ENCODE measurements around the gene WDR38. TPM values are rescaled to one million over a fixed set of nuclear protein-coding genes. Genes with fewer than 3 reads are reported as not detected.

The WDR38 gene
- total and polyA plus RNA-seq, 2 donors (not counting 1 experiment from before 2014, with no cell fraction given) = not detected

DNA sequence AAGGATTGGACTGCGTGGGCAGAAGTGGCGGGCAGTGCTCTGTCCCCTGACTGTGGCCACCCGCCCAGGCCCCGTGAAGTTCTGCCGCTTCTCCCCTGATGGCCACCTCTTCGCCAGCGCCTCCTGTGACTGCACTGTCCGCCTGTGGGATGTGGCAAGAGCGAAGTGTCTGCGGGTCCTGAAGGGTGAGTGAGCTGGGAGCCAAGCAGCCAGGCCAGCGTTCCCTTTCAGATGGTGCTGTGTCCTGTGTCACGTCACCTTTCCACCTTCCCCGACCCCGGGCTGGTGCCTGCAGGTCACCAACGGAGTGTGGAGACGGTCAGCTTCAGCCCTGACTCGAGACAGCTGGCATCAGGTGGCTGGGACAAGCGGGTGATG lies 2.3 kb downstream of the WDR38 start:
- no peak overlapping the region for H3K4me2 ChIP-seq (ENCODE audit: extremely low read depth, insufficient read depth, low read length)
- no peaks in the 10 kb centered on the region for H3K9me3 ChIP-seq (ENCODE audit: control insufficient read depth, insufficient read depth, low read depth, low read length)
- H3K4me3 ChIP-seq (replicated peaks in 1 of 4; ENCODE audit: control extremely low read depth in 1 of 4, insufficient read depth in 1 of 4, low read depth in 3 of 4, low read length in 4 of 4) = no peak overlapping the region

DNA sequence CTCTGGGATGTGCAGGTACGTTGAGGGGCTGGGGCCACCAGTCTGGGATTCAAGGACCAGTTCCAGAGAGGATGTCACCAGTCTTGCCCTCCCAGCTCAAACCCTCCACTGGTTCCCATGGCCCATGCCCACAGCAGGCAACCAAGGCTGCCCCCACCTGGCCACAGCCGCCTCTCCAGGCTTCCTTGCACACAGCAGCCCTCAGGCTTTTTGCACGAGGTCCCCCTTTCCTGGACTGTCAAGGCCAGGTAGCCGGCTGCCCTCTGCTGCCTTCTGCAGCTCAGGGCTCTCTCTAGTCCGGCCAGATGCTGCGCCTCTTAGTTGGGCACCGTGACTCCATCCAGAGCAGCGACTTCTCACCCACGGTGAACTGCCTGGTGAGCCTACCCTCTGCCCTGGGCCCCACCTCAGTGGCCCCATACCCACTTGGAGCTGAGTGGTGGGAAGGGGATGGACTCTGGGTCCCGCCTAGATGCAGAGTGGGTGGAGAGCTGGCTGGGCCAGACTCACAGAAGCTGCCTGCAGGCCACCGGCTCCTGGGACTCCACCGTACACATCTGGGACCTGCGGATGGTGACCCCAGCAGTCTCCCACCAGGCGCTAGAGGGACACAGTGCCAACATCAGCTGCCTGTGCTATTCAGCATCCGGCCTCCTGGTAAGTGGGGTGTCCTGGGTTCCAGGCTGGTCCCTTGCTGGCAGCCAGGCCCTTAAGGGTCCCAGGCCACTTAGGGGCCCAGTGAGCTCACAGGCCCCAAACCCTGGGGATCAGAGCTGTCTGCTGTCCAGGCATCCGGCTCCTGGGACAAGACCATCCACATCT lies 2.9 kb downstream of the WDR38 start:
- H3K27me3 ChIP-seq (ENCODE audit: control insufficient read depth, insufficient read depth, low read length) = no peaks in the 10 kb centered on the region
- DNase-seq (ENCODE audit: low read depth in 2 of 2) = peak in 1 of 2 donors; percentile 23
- peaks cover 6% of the 10 kb centered on the region for H3K4me1 ChIP-seq (ENCODE audit: control insufficient read depth, extremely low read depth, insufficient read depth, low read length)
- H3K9ac ChIP-seq (ENCODE audit: insufficient read depth, low read length) = no peak overlapping the region
- TF ChIP-seq EZH2 (IDR thresholded peaks at IDR 0.05; ENCODE audit: low read length, missing control alignments) = no peak
- TF ChIP-seq, protein P1, sequence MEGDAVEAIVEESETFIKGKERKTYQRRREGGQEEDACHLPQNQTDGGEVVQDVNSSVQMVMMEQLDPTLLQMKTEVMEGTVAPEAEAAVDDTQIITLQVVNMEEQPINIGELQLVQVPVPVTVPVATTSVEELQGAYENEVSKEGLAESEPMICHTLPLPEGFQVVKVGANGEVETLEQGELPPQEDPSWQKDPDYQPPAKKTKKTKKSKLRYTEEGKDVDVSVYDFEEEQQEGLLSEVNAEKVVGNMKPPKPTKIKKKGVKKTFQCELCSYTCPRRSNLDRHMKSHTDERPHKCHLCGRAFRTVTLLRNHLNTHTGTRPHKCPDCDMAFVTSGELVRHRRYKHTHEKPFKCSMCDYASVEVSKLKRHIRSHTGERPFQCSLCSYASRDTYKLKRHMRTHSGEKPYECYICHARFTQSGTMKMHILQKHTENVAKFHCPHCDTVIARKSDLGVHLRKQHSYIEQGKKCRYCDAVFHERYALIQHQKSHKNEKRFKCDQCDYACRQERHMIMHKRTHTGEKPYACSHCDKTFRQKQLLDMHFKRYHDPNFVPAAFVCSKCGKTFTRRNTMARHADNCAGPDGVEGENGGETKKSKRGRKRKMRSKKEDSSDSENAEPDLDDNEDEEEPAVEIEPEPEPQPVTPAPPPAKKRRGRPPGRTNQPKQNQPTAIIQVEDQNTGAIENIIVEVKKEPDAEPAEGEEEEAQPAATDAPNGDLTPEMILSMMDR (conservative IDR thresholded peaks at IDR 0.05 in 1 of 2, IDR thresholded peaks at IDR 0.05 in 1 of 2; ENCODE audit: low read depth in 1 of 2, low read length in 2 of 2) = peak in 1 of 2 donors; percentile 35
- H3K79me2 ChIP-seq (ENCODE audit: control insufficient read depth, insufficient read depth, low read length) = peaks cover 30% of the 10 kb centered on the region
- H3K4me3 ChIP-seq (replicated peaks in 1 of 4; ENCODE audit: control extremely low read depth in 1 of 4, insufficient read depth in 1 of 4, low read depth in 3 of 4, low read length in 4 of 4) = no peak overlapping the region
- no peak overlapping the region for H2AFZ ChIP-seq (ENCODE audit: low read length)
- H4K20me1 ChIP-seq (ENCODE audit: control insufficient read depth, extremely low read depth, insufficient read depth, low read length) = peaks cover 4% of the 10 kb centered on the region
- H3K27ac ChIP-seq (ENCODE audit: insufficient read depth, low read length) = no peak overlapping the region
- H3K9me3 ChIP-seq (ENCODE audit: control insufficient read depth, insufficient read depth, low read depth, low read length) = no peaks in the 10 kb centered on the region
- no peak overlapping the region for H3K4me2 ChIP-seq (ENCODE audit: extremely low read depth, insufficient read depth, low read length)
- peaks cover 36% of the 10 kb centered on the region for H3K36me3 ChIP-seq (ENCODE audit: control insufficient read depth, insufficient read depth, low read length)

More for the DNA sequence above, 2.3 kb downstream of the WDR38 start:
- H3K9ac ChIP-seq (ENCODE audit: insufficient read depth, low read length) = no peak overlapping the region
- peaks cover 6% of the 10 kb centered on the region for H3K4me1 ChIP-seq (ENCODE audit: control insufficient read depth, extremely low read depth, insufficient read depth, low read length)
- no peak overlapping the region for H3K27ac ChIP-seq (ENCODE audit: insufficient read depth, low read length)
- no peaks in the 10 kb centered on the region for H3K27me3 ChIP-seq (ENCODE audit: control insufficient read depth, insufficient read depth, low read length)
- H2AFZ ChIP-seq (ENCODE audit: low read length) = no peak overlapping the region
- DNase-seq (ENCODE audit: low read depth in 2 of 2) = no peak
- peaks cover 32% of the 10 kb centered on the region for H3K36me3 ChIP-seq (ENCODE audit: control insufficient read depth, insufficient read depth, low read length)
- H4K20me1 ChIP-seq (ENCODE audit: control insufficient read depth, extremely low read depth, insufficient read depth, low read length) = peaks cover 3% of the 10 kb centered on the region
- peaks cover 24% of the 10 kb centered on the region for H3K79me2 ChIP-seq (ENCODE audit: control insufficient read depth, insufficient read depth, low read length)
- TF ChIP-seq, protein P1 (conservative IDR thresholded peaks at IDR 0.05 in 1 of 2, IDR thresholded peaks at IDR 0.05 in 1 of 2; ENCODE audit: low read depth in 1 of 2, low read length in 2 of 2) = no peak
- no peak for TF ChIP-seq EZH2 (IDR thresholded peaks at IDR 0.05; ENCODE audit: low read length, missing control alignments)

DNA sequence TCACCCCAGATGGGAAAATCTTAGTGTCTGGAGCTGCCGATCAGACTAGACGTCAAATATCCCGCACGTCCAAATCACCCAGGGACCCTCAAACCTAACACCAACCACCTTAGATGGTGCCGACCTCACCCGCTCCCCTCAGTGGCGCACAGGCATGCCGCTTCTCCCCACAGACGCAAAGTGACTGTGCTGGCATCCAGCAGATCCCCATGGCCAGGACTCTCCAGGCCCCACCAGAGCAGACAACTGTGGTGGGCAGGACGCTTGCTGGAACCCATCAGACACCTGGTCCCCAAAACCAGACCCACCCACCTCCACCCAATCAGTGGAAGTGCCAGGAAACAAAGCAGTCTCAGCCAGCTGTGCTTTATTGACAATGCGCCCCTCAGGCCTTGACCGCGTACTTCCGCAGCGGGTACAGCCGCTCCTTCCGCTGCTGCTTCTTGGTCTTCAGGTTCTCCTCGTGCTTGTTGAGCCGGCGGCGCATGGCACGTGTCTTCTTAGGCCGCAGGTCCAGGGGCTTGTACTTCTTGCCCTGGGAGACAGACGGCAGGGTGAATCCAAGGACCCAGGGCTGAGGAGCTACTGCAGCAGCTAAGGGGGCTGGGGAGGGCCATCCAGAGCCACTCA lies 4.4 kb downstream of the WDR38 start:
- no peaks in the 10 kb centered on the region for H3K9me3 ChIP-seq (ENCODE audit: control insufficient read depth, insufficient read depth, low read depth, low read length)
- H3K9ac ChIP-seq (ENCODE audit: insufficient read depth, low read length) = no peak overlapping the region
- peaks cover 5% of the 10 kb centered on the region for H3K4me1 ChIP-seq (ENCODE audit: control insufficient read depth, extremely low read depth, insufficient read depth, low read length)
- no peak overlapping the region for H3K27ac ChIP-seq (ENCODE audit: insufficient read depth, low read length)
- DNase-seq (ENCODE audit: low read depth in 2 of 2) = no peak
- H2AFZ ChIP-seq (ENCODE audit: low read length) = no peak overlapping the region
- H3K79me2 ChIP-seq (ENCODE audit: control insufficient read depth, insufficient read depth, low read length) = peaks cover 36% of the 10 kb centered on the region
- H4K20me1 ChIP-seq (ENCODE audit: control insufficient read depth, extremely low read depth, insufficient read depth, low read length) = peaks cover 4% of the 10 kb centered on the region
- peaks cover 36% of the 10 kb centered on the region for H3K36me3 ChIP-seq (ENCODE audit: control insufficient read depth, insufficient read depth, low read length)
- H3K4me3 ChIP-seq (replicated peaks in 1 of 4; ENCODE audit: control extremely low read depth in 1 of 4, insufficient read depth in 1 of 4, low read depth in 3 of 4, low read length in 4 of 4) = no peak overlapping the region
- H3K27me3 ChIP-seq (ENCODE audit: control insufficient read depth, insufficient read depth, low read length) = no peaks in the 10 kb centered on the region
- no peak overlapping the region for H3K4me2 ChIP-seq (ENCODE audit: extremely low read depth, insufficient read depth, low read length)
- no peak for TF ChIP-seq EZH2 (IDR thresholded peaks at IDR 0.05; ENCODE audit: low read length, missing control alignments)
- TF ChIP-seq, protein P1 (conservative IDR thresholded peaks at IDR 0.05 in 1 of 2, IDR thresholded peaks at IDR 0.05 in 1 of 2; ENCODE audit: low read depth in 1 of 2, low read length in 2 of 2) = no peak
